Stomach (tissue), 9 donors: ENCODE measurements around the gene VCX3A. TPM values are rescaled to one million over a fixed set of nuclear protein-coding genes. Genes with fewer than 3 reads are reported as not detected.

Experiments
- DNase-seq, 2 donors: peaks; one replicate each; pipeline versions ENCODE4 v3.0.0 to v3.0.0-alpha.2; 2013 to 2019
- H3K27ac ChIP-seq, 5 donors: fragments of 200-600 bp in 4 of 5; sonication (generic) in 4 of 5; one replicate each; pipeline ENCODE4 v1.5.1; 2013 to 2019; ENCODE audit warnings: mild to moderate bottlenecking in 1 of 5, moderate library complexity in 1 of 5
- H3K27me3 ChIP-seq, 3 donors: fragments of 200-600 bp; sonication (generic); one replicate each; pipeline ENCODE4 v1.5.1; 2017 to 2019; ENCODE audit warnings: mixed run types in 1 of 3
- H3K36me3 ChIP-seq, 4 donors: fragments of 200-600 bp; sonication (generic); 1 replicate in 3 of 4; 2 replicates in 1 of 4; pipeline ENCODE4 v1.5.1; 2016 to 2019
- H3K4me1 ChIP-seq, 4 donors: fragments of 200-600 bp; sonication (generic); one replicate each; pipeline ENCODE4 v1.5.1; 2016 to 2019
- H3K4me3 ChIP-seq, 4 donors: fragments of 200-600 bp; sonication (generic) in 3 of 4; one replicate each; pipeline ENCODE4 v1.5.1; 2016 to 2019; ENCODE audit warnings: mild to moderate bottlenecking in 1 of 4
- H3K9me3 ChIP-seq, 4 donors: fragments of 200-600 bp; sonication (generic); one replicate each; pipeline ENCODE4 v1.5.1; 2016 to 2019
- CTCF ChIP-seq, 7 experiments: fragments of 450-650 bp in 4 of 7; fragments of 200-600 bp in 3 of 7; sonication (generic) in 3 of 7; IDR thresholded peaks; one replicate each; pipeline ENCODE4 v1.5.1; 2016 to 2019; ENCODE audit warnings: antibody characterized with exemption in 7 of 7, control low read depth in 2 of 7, mild to moderate bottlenecking in 1 of 7
- EP300 ChIP-seq: sonication (generic); formaldehyde crosslinking; IDR thresholded peaks from one replicate; pipeline ENCODE4 v1.6.1; 2017; ENCODE audit warnings: antibody characterized with exemption
- POLR2A ChIP-seq, 4 donors: fragments of 450-650 bp; IDR thresholded peaks; one replicate each; pipeline ENCODE4 v1.6.1; 2016; ENCODE audit warnings: antibody characterized with exemption in 4 of 4, control low read depth in 2 of 4, mild to moderate bottlenecking in 1 of 4, moderate library complexity in 1 of 4
- POLR2AphosphoS5 ChIP-seq, 3 donors: sonication (generic); formaldehyde crosslinking; IDR thresholded peaks; one replicate each; pipeline ENCODE4 v1.6.1; 2016; ENCODE audit warnings: antibody characterized with exemption in 3 of 3
- WGBS, 5 donors: extraction: QIAGEN DNeasy Blood & Tissue Kit in 3 of 5; methylation state at CpG; one replicate each; pipeline versions ENCODE4 v1.1.5 to v1.1.7; 2013 to 2018; 5-methylcytosine and 5-hydroxymethylcytosine counted together
- intact Hi-C: fragments of 100-400 bp; cut with DNase I; formaldehyde crosslinking; loops from one replicate; pipeline ENCODE4 v1.15.1; 2023; ENCODE audit warnings: low total_unique reads
- polyA plus RNA-seq, 3 donors: library from polyadenylated mRNA; stranded (reverse); fragments of 200-250 nt; gene quantifications; one replicate each; pipeline ENCODE4 v1.2.3, GENCODE V29; 2013
- total RNA-seq, 5 donors: library from RNA; depleted of rRNA; stranded (reverse); fragments of >200 nt; gene quantifications; one replicate each; pipeline versions ENCODE4 v1.1.0 to v1.2.3, GENCODE V29; 2014 to 2016
- donor health status: healthy with polysubstance abuse.
- donor health status: Bipolar disorder and iron deficiency.
- donor health status: healthy.

Gene VCX3A
- total and polyA plus RNA-seq, 8 donors, result 0.50 to 2.9 TPM; not detected in 6

GRCh38 chrX:6550999-6551398, 16.1 kb upstream of the VCX3A start:
- no peak for TF ChIP-seq POLR2A (IDR thresholded peaks at IDR 0.05)
- no peak for TF ChIP-seq EP300
- no peak for TF ChIP-seq CTCF (IDR thresholded peaks at IDR 0.05)
- TF ChIP-seq POLR2AphosphoS5 (IDR thresholded peaks at IDR 0.05), result no peak
- H3K4me1 ChIP-seq, result no peaks in the 10 kb centered on the region
- intact Hi-C loops, result no loop called here
- no peaks in the 10 kb centered on the region for H3K27me3 ChIP-seq
- H3K9me3 ChIP-seq, result no peaks in the 10 kb centered on the region
- H3K4me3 ChIP-seq, result no peak overlapping the region
- WGBS, 5 donors, result 74 to 83% (median 80%) methylated on average over 7 to 8 of the region's 8 CpGs
- H3K27ac ChIP-seq, result no peak overlapping the region
- no peaks in the 10 kb centered on the region for H3K36me3 ChIP-seq
- DNase-seq, result no peak

GRCh38 chrX:6545712-6546111, 10.8 kb upstream of the VCX3A start:
- TF ChIP-seq POLR2A (IDR thresholded peaks at IDR 0.05), result no peak
- no peak for DNase-seq
- Histone ChIP-seq H3K4me1 (no peaks in the 10 kb centered on the region), H3K4me3 (no peak overlapping the region), H3K9me3 (peaks cover 0 to 10% (median 2%) of the 10 kb centered on the region in 4 donors), H3K27ac (no peak overlapping the region), H3K36me3 (no peaks in the 10 kb centered on the region), H3K27me3 (no peaks in the 10 kb centered on the region)
- 80 to 86% (median 82%) methylated on average over 5 of the region's 5 CpGs for WGBS, 5 donors
- intact Hi-C loops, result no loop called here

GRCh38 chrX:6526564-6527136, 8.3 kb downstream of the VCX3A start:
- Histone ChIP-seq H3K27ac (no peak overlapping the region), H3K9me3 (peaks cover 0 to 5% (median 0%) of the 10 kb centered on the region in 4 donors), H3K27me3 (no peaks in the 10 kb centered on the region), H3K4me1 (no peaks in the 10 kb centered on the region), H3K4me3 (no peak overlapping the region), H3K36me3 (no peaks in the 10 kb centered on the region)
- intact Hi-C loops, result no loop called here
- 57 to 85% (median 71%) methylated on average over 3 of the region's 3 CpGs for WGBS, 5 donors
- DNase-seq, result no peak
- TF ChIP-seq POLR2A (IDR thresholded peaks at IDR 0.05) (no peak), EP300 (no peak), CTCF (IDR thresholded peaks at IDR 0.05) (no peak), POLR2AphosphoS5 (IDR thresholded peaks at IDR 0.05) (no peak)

- whole genome bisulfite sequencing, 5 donors, result 81 to 91% (median 88%) methylated on average over 6 of the region's 6 CpGs
- H3K27ac ChIP-seq, result no peak overlapping the region
- intact Hi-C loops, result no loop called here
- DNase-seq, result no peak
- TF ChIP-seq CTCF (IDR thresholded peaks at IDR 0.05) (no peak), EP300 (no peak)
- no peak overlapping the region for H3K4me3 ChIP-seq
- H3K4me1 ChIP-seq, result no peaks in the 10 kb centered on the region
- H3K27me3 ChIP-seq, result no peaks in the 10 kb centered on the region
- H3K9me3 ChIP-seq, result no peaks in the 10 kb centered on the region
- no peaks in the 10 kb centered on the region for H3K36me3 ChIP-seq
These were observed 17.5 kb downstream of the VCX3A start for GRCh38 chrX:6517376-6517775.

GRCh38 chrX:6506444-6506843, 28.5 kb downstream of the VCX3A start:
- Histone ChIP-seq H3K36me3 (no peaks in the 10 kb centered on the region), H3K27ac (no peak overlapping the region), H3K4me3 (no peak overlapping the region), H3K9me3 (no peaks in the 10 kb centered on the region), H3K27me3 (no peaks in the 10 kb centered on the region), H3K4me1 (no peaks in the 10 kb centered on the region)
- TF ChIP-seq POLR2AphosphoS5 (IDR thresholded peaks at IDR 0.05) (no peak), EP300 (no peak), CTCF (IDR thresholded peaks at IDR 0.05) (no peak), POLR2A (IDR thresholded peaks at IDR 0.05) (no peak)
- DNase-seq, result no peak
- WGBS, 5 donors, result 91 to 98% (median 92%) methylated on average over 4 of the region's 4 CpGs
- intact Hi-C loops, result no loop called here
